Raji (cell line): ENCODE data around the gene FBN2.

ENCODE experiments used
- POLR2A ChIP-seq: IDR thresholded peaks from 2 replicates; pipeline ENCODE4 v1.6.1; 2011; ENCODE audit warnings: low read depth, low read length, control low read depth; ENCODE audit not compliant: insufficient read depth

The FBN2 gene

GRCh38 chr5:128279345-128279744 lies 258.7 kb downstream of the FBN2 start:
- no peak for TF ChIP-seq POLR2A

DNA sequence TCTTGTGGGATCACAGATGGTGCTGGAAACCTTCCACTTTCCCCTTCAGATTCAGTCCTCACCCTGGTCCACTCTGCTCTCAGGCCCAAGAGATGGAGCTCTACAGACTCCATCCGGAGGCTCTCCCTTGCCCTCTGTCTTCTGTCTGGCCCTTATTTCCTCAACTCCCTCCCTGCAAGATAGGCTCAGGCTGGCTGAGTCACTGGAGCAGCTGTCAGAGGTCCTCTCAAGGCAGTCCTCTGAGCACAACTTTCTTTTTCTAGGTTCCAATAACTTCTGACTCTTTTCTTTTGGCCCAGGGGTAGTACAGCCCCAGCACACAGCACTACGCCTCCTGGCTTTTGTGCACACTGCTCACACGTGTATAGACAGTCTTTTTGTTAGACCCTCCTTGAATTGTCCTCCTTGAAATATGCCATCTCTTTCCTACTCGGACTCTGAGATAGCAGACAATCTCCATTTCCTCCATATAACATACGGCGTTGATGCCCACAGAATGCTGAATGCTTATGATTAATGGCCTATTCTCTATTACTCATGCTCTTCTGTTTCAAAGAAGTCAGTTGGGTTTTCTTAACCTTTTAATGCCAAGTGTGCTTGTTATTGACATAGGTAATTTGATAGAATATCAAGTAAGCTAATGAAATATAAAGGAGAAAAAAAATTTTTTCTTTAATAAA lies 261.4 kb downstream of the FBN2 start:
- no peak for TF ChIP-seq POLR2A

DNA sequence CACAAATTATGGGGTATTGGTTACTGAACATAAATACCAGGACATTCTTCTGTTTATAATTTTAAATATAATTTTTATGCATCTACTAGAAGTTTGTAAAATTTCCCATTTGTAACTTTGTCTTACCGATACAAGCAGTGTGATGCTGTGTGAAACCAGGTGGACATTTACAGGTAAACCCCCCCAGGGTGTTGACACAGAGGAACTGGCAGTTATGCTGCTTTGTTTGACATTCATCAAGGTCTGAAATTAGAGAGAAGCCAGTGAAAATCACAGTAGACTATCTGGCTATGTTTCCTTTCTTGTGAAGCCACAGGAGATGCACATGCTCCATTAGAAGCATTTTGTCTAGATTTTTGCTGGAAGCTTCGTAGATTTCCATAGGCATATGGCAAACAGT lies 263.6 kb downstream of the FBN2 start:
- TF ChIP-seq POLR2A = no peak

DNA sequence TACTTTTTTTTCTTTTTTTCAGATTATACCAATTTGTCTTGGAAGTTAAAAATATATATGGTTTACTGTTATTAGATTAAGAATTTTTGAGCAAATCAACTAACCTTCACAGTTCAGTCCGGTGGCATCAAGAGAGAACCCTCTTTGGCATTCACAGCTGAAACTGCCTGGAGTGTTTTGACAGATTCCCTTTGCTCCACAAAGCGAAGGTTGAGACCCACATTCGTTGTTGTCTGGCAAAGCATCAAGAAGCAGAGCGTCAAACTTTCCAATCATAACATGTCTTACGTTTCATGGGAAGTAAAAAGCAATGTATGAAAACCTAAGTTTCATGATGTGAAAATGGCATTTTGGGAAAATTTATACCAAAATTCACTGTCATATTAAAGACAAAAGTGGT lies 264.3 kb downstream of the FBN2 start:
- TF ChIP-seq POLR2A = no peak

DNA sequence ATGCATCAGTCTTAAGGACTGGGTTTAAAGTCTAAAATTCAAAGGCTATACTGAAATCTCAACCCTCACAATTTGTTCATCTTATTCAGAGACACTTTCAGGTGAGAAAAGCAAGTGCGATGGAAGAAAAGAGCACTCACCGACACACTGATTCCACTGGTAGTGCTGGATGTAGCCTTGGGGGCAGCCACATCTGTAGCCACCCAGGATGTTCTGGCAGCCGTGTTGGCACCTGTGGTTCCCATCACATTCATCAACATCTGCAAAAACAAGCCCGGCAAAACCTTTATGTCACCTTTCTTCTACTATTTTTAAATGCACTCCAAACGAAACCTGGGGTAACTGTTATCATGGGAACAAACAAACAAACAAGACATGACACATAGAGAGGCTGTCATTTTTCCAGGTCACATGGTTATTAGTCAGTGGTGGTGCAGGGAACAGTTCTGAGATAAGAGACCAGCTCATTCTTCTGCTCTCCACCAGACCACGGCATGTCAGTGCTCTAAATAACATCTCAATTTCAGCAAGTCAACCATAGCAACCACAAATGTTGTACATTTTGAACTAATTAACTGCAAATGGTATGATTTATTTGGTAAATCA lies 266.1 kb downstream of the FBN2 start:
- TF ChIP-seq POLR2A = no peak

- TF ChIP-seq POLR2A = no peak
Measured at GRCh38 chr5:128271071-128271470, 267.0 kb downstream of the FBN2 start.

DNA sequence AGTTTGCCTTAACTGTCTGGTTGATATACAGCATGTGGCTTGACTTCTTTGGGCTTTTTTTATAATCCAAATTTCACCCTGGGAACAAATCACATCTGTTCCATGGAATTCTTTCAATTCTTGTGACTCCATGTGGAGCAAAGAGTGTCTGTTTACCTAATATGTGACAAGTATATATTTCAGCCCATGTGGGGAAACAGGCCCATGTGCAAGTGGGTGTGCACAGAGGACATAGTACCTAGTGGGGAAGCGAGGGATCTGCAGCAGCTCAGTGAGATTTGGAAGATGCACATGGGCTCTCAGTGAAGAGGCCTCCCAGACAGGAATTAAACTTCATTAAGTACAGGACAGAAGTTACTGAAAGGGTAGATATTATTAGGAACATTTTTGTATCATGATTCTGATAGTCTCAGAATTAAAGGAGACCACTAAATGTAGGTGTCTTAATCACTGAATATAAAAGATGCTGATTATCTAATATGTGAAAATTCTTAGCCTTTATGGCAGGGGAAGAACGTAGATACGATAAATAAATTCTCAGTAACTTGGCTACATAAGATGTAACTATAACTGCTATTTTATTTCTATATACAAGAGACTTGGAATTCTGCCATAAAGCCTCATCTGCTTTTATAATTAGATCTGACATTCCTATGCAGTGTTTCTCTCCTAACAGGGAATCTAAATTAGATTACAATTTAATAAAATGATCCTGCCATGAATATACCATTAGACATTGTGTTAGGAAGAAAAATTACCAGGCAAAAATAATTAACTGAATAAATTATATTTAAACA lies 273.3 kb downstream of the FBN2 start:
- no peak for TF ChIP-seq POLR2A

GRCh38 chr5:128263357-128263756 lies 274.7 kb downstream of the FBN2 start:
- no peak for TF ChIP-seq POLR2A

GRCh38 chr5:128262911-128263310 lies 275.1 kb downstream of the FBN2 start:
- no peak for TF ChIP-seq POLR2A

DNA sequence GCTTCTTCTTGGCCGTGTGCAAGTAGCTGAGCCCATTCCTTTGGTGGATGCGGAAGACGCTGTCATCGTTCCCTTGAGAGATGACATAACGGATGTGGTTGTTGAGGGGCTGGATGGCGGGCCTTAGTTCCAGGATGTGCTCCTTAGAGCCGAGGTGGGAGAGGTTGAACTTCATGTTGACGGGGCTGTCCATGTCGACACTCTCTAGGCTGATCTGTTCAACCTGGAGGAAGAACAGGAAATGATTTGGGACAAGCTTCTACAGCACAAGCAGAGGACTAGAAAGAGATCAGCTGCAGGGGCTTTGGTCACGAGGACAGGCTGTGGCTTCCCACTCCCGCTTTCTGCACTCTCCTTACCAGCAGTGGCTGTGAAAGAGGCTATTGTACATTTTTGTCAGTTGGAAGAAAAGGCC lies 278.4 kb downstream of the FBN2 start:
- no peak for TF ChIP-seq POLR2A

GRCh38 chr5:128258372-128258771 lies 279.7 kb downstream of the FBN2 start:
- TF ChIP-seq POLR2A = no peak

GRCh38 chr5:128257076-128257475 lies 281.0 kb downstream of the FBN2 start:
- TF ChIP-seq POLR2A = no peak

- TF ChIP-seq POLR2A = no peak
Measured at GRCh38 chr5:128254789-128255188, 283.3 kb downstream of the FBN2 start.

DNA sequence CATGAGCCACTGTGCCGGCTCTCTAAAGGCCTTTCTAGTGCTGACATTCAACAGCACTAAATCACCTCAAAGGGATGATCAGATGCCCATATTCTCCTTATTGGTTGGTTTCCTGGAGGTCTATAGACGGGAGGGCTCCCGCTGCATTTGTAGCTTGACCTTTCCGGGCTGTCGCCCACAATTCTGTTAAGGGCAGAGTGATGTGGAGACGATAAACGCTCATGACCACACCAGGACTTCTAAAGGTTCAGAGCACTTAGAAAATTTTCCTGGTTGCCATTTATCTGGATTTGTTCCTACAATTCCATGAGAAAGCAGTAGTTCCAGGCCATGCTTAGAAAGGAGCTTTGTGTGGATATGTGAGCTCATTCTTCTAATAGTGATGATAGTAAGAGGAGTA lies 284.2 kb downstream of the FBN2 start:
- no peak for TF ChIP-seq POLR2A

- no peak for TF ChIP-seq POLR2A
Measured at GRCh38 chr5:128253161-128253560, 284.9 kb downstream of the FBN2 start.

- TF ChIP-seq POLR2A = no peak
Measured at GRCh38 chr5:128252756-128253155, 285.3 kb downstream of the FBN2 start.

DNA sequence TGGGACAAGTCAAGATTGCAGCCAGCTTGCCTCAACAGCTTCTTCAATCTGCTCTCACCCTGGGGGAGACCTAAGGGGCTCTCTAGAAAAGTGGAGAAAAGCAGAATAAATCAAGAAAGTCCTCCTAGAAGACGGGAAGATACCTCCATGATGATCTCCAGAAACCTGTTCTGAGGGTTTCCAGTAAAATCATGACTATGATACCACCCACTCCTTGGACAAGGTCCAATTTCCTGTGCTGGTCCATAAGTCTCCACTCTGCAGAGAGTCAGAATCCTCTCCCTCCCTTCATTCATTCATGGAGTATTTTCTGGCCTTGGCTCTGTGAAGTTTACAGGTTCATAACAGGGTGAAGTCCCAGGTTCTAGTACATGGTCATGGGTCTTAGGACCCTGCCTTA lies 285.8 kb downstream of the FBN2 start:
- no peak for TF ChIP-seq POLR2A

- no peak for TF ChIP-seq POLR2A
Measured at GRCh38 chr5:128245974-128246373, 292.1 kb downstream of the FBN2 start.
